ENCODE data around the gene TAF4.
"Not testable (repeated sequence)": the region's sequence is repeated elsewhere in the genome, so short reads cannot be mapped to it uniquely, and the experiment has no call there.

Gene TAF4

DNA sequence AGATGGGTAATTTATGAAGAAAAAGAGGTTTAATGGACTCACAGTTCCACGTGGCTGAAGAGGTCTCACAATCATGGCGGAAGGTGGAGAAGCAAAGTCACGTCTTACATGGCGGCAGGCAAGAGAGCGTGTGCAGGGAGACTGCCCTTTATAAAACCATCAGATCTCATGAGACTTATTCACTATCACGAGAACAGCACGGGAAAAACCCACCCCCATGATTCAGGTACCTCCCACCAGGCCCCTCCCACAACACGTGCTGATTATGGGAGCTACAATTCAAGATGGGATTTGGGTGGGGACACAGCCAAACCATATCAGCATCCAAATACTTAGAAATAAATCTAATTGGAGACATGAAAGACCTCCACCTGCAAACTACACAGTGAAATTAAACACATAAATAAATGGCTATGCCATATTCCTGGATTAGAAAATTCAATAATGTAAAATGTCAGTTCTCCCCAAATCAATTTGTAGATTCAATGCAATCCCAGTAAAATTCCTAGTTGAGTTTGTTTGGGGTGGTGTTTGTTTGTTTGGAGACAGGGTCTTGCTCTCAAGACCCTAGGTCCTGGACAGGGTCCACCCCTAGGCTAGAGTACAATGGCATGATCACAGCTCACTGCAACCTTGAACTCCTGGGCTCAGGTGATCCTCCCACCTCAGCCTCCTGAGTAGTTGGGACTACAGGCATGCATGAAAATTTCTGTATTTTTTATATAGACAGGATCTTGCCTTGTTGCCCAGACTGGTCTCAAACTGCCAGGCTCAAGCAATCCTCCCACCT lies 101.6 kb downstream of the TAF4 start:
- no peak for DNase-seq (ENCODE audit: low read depth in 2 of 2)

DNA sequence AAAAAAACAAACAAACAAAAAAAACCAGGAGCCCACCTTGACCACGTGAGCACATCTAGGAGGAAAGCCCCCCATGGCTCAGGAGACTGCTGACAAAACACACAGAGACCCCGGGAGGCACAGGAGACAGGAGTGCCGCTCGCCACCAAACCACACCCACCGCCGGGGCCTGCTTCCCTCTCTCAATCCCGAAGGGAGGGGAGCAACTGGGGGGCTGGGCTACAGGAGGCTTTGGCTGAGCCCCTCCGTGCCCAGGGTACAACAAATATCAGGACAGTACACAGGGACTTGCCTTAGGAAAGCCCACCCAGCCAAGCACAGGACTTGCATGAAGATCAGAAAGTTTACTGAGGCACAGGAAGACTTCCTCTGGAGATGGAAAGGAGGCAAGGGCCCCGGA lies 102.5 kb downstream of the TAF4 start:
- DNase-seq (ENCODE audit: low read depth in 2 of 2), result no peak

DNA sequence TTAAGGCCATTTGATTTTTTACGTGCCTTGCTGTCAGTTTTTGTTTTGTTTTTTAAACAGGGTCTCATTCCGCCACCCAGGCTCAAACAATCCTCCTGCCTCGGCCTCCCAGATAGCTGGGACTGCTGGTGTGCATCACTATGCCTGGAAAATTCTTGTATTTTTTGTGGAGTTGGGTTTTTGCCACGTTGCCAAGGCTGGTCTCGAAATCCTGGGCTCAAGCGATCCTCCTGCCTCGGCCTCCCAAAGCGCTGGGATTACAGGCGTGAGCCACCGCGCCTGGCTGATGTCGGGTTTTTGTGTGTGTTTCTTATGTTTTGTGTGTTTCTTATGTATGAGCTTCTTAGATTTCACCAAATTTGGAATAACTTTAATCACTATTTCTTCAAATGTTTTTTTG lies 104.8 kb downstream of the TAF4 start:
- no peak for DNase-seq (ENCODE audit: low read depth in 2 of 2)

GRCh38 chr20:61958773-61959700 lies 106.6 kb downstream of the TAF4 start:
- no peak for DNase-seq (ENCODE audit: low read depth in 2 of 2)

DNA sequence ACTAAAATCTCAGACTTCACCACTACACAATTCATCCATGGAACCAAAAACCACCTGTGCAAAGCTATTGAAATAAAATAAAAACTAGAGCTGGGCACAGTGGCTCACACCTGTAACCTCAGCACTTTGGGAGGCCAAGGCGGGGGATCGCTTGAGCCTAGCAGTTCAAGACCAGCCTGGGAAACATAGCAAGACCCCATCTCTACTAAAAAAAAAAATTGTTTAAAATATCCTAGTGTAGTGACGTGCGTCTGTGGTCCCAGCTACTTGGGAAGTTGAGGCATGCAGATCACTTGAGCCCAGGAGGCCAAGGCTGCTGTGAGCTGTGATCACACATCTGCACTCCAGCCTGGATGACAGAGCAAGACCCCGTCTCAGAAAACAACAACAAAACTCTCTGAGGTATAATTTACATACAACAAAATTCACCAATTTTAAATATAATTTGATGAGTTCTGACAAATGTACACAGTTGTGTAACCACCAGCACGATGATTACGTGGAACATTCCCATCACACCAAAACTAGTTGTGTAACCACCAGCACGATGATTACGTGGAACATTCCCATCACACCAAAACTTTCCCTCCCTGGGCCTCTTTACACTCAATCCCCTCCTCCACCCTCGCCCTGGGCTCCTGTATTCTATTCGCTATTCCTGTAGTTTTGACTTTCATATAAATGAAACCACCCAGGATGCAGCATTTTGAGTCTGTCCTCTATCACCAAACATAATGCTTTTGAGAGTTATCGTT lies 107.5 kb downstream of the TAF4 start:
- peak in 1 of 2 experiments; percentile 20 for DNase-seq (ENCODE audit: low read depth in 2 of 2)

GRCh38 chr20:61956396-61957342 lies 109.0 kb downstream of the TAF4 start:
- DNase-seq (ENCODE audit: low read depth in 2 of 2), result no peak

DNA sequence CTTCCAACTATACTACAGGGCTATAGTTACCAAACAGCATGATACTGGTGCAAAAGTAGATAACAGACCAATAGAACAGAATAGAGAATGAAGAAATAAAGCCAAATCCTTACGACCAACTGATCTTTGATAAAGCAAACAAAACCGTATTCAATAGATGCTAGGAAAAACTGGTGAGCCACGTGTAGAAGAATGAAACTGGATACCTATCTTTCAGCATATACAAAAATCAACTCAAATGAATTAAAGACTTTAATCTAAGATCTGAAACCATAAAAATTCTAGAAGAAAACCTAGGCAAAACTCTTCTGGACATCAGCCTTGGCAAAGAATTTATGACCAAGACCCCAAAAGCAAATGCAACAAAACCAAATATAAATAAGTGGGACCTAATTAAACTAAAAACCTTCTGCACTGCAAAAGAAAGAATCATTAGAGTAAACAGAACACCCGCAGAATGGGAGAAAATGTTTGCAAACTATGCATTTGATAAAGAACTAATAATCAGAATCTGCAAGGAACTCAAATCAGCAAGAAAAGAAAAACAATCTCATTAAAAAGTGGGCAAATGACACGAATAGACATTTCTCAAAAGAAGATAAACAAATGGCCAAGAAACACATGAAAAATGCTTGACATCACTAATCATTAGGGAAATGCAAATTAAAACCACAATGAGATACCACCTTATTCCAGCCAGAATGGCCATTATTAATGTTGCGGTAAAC lies 109.8 kb downstream of the TAF4 start:
- no peak for DNase-seq (ENCODE audit: low read depth in 2 of 2)

DNA sequence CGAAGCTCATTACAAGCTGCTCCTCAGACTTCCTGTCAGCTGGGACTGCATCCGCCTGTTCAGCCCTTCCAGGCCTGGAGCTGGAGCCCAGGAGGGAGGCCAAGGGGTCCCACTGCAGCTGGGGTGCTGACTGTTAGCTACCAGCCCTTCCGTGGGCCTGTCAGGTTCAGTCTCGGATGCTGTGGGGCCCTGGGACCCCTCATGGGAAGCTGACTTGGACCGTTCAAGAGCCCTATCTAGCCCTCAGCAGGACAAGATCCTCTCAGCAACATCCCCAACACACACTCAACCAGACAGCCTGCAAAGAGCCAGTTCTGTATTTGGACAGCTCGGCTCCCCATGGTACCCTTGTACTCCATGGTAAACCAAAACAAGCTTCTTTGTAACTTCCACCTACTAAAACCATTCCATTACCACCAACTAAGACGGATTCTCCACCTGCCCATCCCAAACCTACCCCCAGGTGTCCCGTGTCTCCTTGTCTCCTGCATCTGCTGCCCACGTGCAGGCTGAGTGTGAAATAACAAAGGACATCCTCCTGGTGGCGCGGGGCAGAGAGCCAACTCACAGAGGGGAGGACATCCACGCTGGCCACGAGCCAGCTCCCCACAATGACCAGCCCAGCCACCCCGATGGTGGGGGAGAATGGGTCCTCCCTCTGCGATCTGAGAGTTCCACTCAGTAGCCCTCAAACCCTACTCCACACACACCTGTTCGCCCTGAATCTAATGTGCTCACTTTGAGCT lies 111.2 kb downstream of the TAF4 start:
- no peak for DNase-seq (ENCODE audit: low read depth in 2 of 2)

DNA sequence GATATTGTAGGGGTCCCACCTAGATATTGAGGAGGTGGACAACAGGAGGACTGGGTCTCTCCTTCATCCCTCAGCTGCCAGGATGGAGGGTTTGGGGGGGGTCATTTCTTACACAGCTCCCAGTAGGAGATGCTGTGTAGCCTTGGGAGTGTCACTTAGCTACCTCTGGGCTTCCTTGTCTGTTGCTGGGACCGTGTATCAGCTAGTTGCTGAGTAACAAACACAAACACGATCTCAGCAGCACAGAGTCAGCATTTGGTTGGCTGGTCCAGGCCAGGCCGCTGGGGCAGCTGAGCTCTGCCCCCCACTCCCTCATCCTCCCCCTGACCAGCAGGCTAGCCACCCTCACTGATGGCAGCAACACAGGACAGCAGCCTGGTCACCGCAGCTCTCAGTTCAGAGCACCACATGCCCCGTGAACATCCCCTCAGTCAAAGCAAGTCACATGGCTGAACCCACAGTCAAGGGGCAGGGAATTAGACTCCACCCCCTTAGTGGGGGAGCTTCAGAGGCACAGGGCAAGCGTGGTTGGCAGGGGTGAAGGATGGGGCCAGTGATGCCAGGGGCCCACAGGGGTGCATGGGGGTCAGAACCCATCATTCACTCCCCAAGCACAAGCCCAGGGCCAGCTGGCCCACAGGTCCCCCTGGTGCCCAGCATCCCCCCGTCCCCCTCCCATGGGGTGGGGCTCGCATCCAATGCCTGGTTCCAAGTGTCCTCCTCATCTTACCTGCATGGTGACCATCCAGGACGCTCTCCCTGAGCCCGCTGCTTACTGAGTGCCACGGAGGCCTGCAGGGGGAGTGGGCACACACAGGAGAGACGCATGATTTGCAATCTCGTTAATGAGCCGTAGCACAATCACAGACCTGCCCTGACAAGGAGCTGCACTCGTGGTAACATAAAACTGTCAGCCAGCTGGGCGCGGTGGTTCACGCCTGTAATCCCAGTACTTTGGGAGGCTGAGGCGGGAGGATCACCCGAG lies 112.4 kb downstream of the TAF4 start:
- no peak for DNase-seq (ENCODE audit: low read depth in 2 of 2)

DNA sequence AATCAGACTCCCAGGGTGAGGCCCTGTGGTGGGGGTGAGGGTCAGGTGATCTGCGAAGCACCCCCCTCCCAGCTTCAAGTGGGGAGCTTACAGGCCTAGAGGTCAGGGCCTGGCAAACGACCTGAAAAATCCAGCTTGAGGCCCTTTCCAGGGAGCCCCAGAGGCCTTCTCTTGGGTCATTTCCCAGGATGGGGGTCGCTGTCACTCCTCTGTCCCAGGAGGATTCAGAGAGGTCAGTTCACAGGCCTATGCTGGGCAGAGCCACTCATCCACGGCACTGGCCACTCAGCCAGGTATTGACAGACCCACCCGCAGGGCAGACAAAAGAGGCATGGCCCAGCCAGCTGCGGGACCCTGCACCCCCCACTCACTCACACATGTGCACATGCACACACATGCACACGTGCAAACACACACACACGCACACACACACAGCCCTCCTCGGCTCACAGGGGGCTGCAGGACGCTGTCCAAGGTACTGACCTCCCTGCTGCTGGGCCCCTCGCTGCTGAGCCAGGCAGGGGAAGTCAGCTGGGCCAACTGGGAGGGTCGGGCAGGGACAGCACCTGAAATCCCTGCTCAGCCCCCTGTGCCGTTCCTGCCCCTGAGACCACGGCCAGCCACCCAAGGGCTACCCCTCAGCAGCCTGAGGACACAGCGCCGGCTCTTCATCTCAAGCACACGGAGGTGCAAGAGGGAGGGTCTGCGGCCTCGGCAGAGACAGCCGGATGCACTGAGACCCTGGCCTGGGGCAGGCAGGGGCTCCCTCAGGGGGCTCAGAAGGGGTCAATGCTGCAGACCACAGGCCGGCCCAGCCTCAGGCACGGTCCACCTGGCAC lies 113.8 kb downstream of the TAF4 start:
- no peak for DNase-seq (ENCODE audit: low read depth in 2 of 2)

DNA sequence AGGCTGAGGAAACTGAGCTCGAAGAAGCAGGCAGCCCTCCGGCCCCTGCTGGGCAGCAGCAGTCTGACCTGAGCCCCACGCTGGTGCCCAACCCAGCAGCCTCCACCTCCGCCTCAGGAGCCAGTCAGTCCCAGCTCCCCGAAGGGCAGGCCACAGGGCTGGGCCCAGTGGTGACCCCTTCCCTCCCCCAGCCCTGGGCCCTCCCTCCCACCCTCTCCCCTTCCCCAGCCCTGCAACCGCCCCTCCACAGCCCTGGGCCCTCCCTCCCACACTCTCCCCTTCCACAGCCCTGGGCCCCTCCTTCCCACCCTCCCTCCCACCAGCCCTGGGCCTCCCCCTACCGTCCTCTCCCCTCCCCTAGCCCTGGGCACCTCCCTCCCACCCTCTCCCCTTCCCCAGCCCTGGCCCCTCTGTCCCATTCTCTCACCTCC lies 115.0 kb downstream of the TAF4 start:
- no peak for DNase-seq (ENCODE audit: low read depth in 2 of 2)

- DNase-seq (ENCODE audit: low read depth in 2 of 2), result no peak
Measured at GRCh38 chr20:61949714-61950640, 115.7 kb downstream of the TAF4 start.

DNA sequence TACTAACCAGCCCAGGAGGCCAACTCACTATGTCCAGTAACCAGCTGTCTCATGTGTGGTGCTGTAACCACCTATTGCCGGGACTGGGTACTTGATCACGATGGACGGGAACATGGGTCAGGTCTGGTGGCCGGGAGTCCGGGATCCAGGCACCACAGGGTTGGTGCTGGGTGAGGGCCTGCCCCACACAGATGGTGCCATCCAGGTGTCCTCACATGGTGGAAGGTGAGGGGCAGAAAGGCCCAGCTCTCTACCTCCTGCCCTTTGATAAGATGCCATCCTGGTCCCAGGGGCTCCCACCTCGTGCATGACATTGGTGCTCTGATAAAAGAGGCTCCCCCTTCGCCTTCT lies 116.3 kb downstream of the TAF4 start:
- no peak for DNase-seq (ENCODE audit: low read depth in 2 of 2)

DNA sequence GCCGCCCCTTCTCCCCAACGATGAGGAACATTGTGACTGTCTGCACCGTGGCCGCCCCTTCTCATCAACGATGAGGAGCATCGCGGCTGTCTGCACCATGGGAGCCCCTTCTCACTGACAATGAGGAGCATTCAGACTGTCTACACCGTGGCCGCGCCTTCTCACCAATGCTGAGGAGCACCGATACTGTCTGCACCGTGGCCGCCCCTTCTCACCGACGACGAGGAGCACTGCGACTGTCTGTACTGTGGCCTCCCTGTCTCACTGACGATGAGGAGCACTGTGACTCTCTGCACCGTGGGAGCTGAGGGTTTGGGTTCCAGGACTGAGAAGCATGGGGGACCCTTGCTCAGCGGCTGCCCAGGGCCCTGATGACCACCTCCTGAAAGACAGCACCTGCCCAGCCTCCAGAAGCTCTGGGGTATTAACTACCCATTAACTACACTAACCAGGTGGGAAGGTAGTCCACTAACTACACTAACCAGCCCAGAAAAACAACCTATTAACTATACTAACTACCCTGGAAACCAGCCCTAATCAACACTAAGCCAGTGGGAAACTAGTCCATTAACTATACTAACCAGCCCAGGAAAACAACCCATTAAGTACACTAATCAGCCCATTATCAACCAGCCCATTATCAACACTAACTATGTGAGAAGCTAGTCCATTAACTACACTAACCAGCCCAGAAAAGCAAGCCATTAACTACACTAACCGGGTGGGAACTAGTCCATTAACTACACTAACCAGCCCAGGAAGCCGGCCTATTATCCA lies 116.9 kb downstream of the TAF4 start:
- no peak for DNase-seq (ENCODE audit: low read depth in 2 of 2)

DNA sequence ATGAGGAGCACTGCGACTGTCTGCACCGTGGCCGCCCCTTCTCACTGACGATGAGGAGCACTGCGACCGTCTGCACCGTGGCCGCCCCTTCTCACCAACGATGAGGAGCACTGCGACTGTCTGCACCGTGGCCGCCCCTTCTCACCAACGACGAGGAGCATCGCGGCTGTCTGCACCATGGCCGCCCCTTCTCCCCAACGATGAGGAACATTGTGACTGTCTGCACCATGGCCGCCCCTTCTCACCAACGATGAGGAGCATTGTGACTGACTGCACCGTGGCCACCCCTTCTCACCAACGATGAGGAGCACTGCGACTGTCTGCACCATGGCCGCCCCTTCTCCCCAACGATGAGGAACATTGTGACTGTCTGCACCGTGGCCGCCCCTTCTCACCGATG lies 117.6 kb downstream of the TAF4 start:
- not testable (repeated sequence) for DNase-seq (ENCODE audit: low read depth in 2 of 2)

- not testable (repeated sequence) for DNase-seq (ENCODE audit: low read depth in 2 of 2)
Measured at GRCh38 chr20:61945495-61945894, 120.2 kb downstream of the TAF4 start.
